CD4-positive, alpha-beta T cell (primary cell): Measurements from ENCODE around the gene RACK1. TPM values are rescaled to one million over a fixed set of nuclear protein-coding genes. Genes with fewer than 3 reads are reported as not detected.

Source experiments
- ATAC-seq: fragments of 200-7000 bp; cut with Tn5 transposase; one replicate; pipeline ENCODE4 v1.10.0; 2022; ENCODE audit warnings: mild to moderate bottlenecking; ENCODE audit not compliant: poor library complexity
- CTCF ChIA-PET: fragments of 350-600 bp; sonication (Branson Sonifier 250); formaldehyde crosslinking; loops from one replicate; lab custom pipeline; 2021; ENCODE audit warnings: antibody characterized with exemption, inconsistent platforms; lab: Charles Lee
- POLR2A ChIA-PET: fragments of 350-600 bp; sonication (Branson Sonifier 250); formaldehyde crosslinking; loops from one replicate; lab custom pipeline; 2021; ENCODE audit warnings: antibody characterized with exemption, inconsistent platforms; lab: Charles Lee
- DNase-seq, 14 experiments: peaks; one replicate each; pipeline ENCODE4 v3.0.0-alpha.2; 2013 to 2020; ENCODE audit warnings: mixed read lengths in 2 of 14
- H3K27ac ChIP-seq, 2 donors: one replicate each; pipeline versions ENCODE4 v1.5.1 to v1.7.0; 2013; ENCODE audit warnings: low read length in 2 of 2, low read depth in 1 of 2, mild to moderate bottlenecking in 1 of 2
- H3K27me3 ChIP-seq, 2 experiments: 1 replicate in 1 of 2; 2 replicates in 1 of 2; pipeline versions ENCODE4 v1.6.1 to v1.7.0; 2013; ENCODE audit warnings: low read length in 2 of 2, control low read depth in 1 of 2, mild to moderate bottlenecking in 1 of 2, moderate library complexity in 1 of 2; ENCODE audit not compliant: insufficient read depth in 2 of 2, control insufficient read depth in 1 of 2
- H3K36me3 ChIP-seq: one replicate; pipeline ENCODE4 v1.6.1; 2013; ENCODE audit warnings: low read length, control low read depth; ENCODE audit not compliant: insufficient read depth
- H3K4me1 ChIP-seq: one replicate; pipeline ENCODE4 v1.6.1; 2013; ENCODE audit warnings: low read length, control low read depth; ENCODE audit not compliant: insufficient read depth
- H3K4me3 ChIP-seq: one replicate; pipeline ENCODE4 v1.5.1; 2013; ENCODE audit warnings: mild to moderate bottlenecking, low read length, moderate library complexity
- H3K9me3 ChIP-seq, 2 experiments: 1 replicate in 1 of 2; 2 replicates in 1 of 2; pipeline versions ENCODE4 v1.6.1 to v1.7.0; 2013; ENCODE audit warnings: low read length in 2 of 2, mild to moderate bottlenecking in 2 of 2, control low read depth in 1 of 2, moderate library complexity in 1 of 2; ENCODE audit not compliant: control insufficient read depth in 1 of 2, insufficient read depth in 1 of 2
- H3K27ac Mint-ChIP-seq: one replicate; pipeline ENCODE4 v1.8.0; 2020; ENCODE audit warnings: mixed read lengths
- H3K27me3 Mint-ChIP-seq: one replicate; pipeline ENCODE4 v1.8.0; 2021; ENCODE audit warnings: mixed read lengths
- H3K36me3 Mint-ChIP-seq: one replicate; pipeline ENCODE4 v1.8.0; 2021; ENCODE audit warnings: low read depth, mixed read lengths
- H3K4me1 Mint-ChIP-seq: one replicate; pipeline ENCODE4 v1.8.0; 2021; ENCODE audit warnings: low read depth, mixed read lengths
- H3K4me3 Mint-ChIP-seq: one replicate; pipeline ENCODE4 v1.8.0; 2020; ENCODE audit warnings: mild to moderate bottlenecking, mixed read lengths
- H3K9me3 Mint-ChIP-seq: one replicate; pipeline ENCODE4 v1.8.0; 2020; ENCODE audit warnings: mixed read lengths
- intact Hi-C, 2 experiments: fragments of 100-400 bp; cut with DNase I in 1 of 2; cut with micrococcal nuclease in 1 of 2; formaldehyde crosslinking; loops; one replicate each; pipeline versions ENCODE4 v1.15.1 to v1.9.0; 2023 to 2025; cut with DNase I, micrococcal nuclease
- total RNA-seq, 174 experiments: library from RNA in 2 of 174; stranded (reverse) in 2 of 174; gene quantifications; one replicate each; pipeline ENCODE4 v1.2.3 and lab custom pipeline; 2021 to 2026
- TF ChIP-seq, protein P1 (sequence below): fragments of 200-600 bp; IDR thresholded peaks from one replicate; pipeline ENCODE4 v1.8.0; 2022; ENCODE audit warnings: antibody characterized with exemption, mild to moderate bottlenecking

RACK1 gene
- total RNA-seq, 2 experiments from 2014 or later = 2,499 to 2,682 TPM

DNA sequence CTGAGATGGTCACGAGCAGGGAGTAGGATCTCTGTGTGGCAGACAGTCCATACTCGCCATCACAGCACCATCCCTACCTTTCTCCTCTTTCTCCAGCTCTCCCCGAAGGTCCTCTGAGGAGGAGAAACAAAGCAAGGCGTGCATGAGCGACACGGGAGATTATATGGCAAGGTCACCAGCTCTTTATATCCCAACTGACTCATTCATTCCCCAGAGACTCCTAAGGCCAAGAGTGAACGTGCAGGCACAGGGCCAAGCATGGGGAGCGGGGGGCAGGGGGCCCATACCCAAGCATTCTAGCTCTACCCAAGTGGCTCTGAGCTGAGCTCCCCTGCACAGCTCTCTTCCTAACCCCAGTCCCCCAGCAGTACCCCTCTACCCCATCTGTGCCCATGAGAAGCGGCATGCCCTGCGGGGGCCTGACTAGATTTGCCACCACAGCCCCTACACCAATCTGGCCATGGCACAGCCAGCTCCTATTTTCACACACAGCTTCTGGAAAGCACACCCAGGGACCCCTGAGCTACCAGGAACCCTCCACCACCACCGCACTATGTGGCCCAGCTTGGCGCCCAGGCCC is 45.5 kb downstream of the RACK1 start:
- Histone ChIP-seq H3K9me3 (no peaks in the 10 kb centered on the region), H3K27me3 (no peaks in the 10 kb centered on the region), H3K27ac (no peak overlapping the region), H3K4me1 (no peaks in the 10 kb centered on the region), H3K4me3 (no peak overlapping the region), H3K36me3 (no peaks in the 10 kb centered on the region)
- Mint-ChIP-seq H3K4me1 (no peaks in the 10 kb centered on the region), H3K4me3 (no peak overlapping the region), H3K36me3 (no peaks in the 10 kb centered on the region), H3K27ac (no peak overlapping the region), H3K9me3 (no peaks in the 10 kb centered on the region), H3K27me3 (no peaks in the 10 kb centered on the region)
- ChIA-PET POLR2A (interaction anchor here (1.8 to 1.9 kb wide), 2 partner anchors 8 to 9 kb away, joined by 5 to 7 read pairs; no protein-coding TSS in a partner anchor), CTCF (interaction anchor here (1.0 kb wide), 1 partner anchor 9 kb away, joined by 7 read pairs; no protein-coding TSS in a partner anchor)
- DNase-seq = no peak
- TF ChIP-seq, protein P1, sequence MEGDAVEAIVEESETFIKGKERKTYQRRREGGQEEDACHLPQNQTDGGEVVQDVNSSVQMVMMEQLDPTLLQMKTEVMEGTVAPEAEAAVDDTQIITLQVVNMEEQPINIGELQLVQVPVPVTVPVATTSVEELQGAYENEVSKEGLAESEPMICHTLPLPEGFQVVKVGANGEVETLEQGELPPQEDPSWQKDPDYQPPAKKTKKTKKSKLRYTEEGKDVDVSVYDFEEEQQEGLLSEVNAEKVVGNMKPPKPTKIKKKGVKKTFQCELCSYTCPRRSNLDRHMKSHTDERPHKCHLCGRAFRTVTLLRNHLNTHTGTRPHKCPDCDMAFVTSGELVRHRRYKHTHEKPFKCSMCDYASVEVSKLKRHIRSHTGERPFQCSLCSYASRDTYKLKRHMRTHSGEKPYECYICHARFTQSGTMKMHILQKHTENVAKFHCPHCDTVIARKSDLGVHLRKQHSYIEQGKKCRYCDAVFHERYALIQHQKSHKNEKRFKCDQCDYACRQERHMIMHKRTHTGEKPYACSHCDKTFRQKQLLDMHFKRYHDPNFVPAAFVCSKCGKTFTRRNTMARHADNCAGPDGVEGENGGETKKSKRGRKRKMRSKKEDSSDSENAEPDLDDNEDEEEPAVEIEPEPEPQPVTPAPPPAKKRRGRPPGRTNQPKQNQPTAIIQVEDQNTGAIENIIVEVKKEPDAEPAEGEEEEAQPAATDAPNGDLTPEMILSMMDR = no peak
- ATAC-seq = no peak
- intact Hi-C loops = no loop called here

- no peak overlapping the region for H3K27ac Mint-ChIP-seq
- TF ChIP-seq, protein P1 = no peak
- H3K4me3 ChIP-seq = no peak overlapping the region
- H3K36me3 ChIP-seq = no peaks in the 10 kb centered on the region
- intact Hi-C loops = no loop called here
- no peaks in the 10 kb centered on the region for H3K27me3 ChIP-seq
- peaks cover 6% of the 10 kb centered on the region for H3K36me3 Mint-ChIP-seq
- peaks cover 6% of the 10 kb centered on the region for H3K4me1 Mint-ChIP-seq
- no peaks in the 10 kb centered on the region for H3K9me3 ChIP-seq
- H3K4me3 Mint-ChIP-seq = no peak overlapping the region
- no peak overlapping the region for H3K27ac ChIP-seq
- ChIA-PET CTCF (no interaction called here), POLR2A (interaction anchor here (1.8 to 1.9 kb wide), 2 partner anchors 8 to 9 kb away, joined by 5 to 7 read pairs; no protein-coding TSS in a partner anchor)
- peaks cover 5% of the 10 kb centered on the region for H3K4me1 ChIP-seq
- ATAC-seq (no peak), DNase-seq (no peak)
- H3K27me3 Mint-ChIP-seq = no peaks in the 10 kb centered on the region
- no peaks in the 10 kb centered on the region for H3K9me3 Mint-ChIP-seq
These were observed 46.3 kb downstream of the RACK1 start for GRCh38 chr5:181197326-181197951.

GRCh38 chr5:181195249-181195761 is 48.4 kb downstream of the RACK1 start:
- CTCF ChIA-PET = no interaction called here
- Mint-ChIP-seq H3K27ac (no peak overlapping the region), H3K4me1 (peaks cover 19% of the 10 kb centered on the region), H3K9me3 (no peaks in the 10 kb centered on the region), H3K27me3 (peaks cover 13% of the 10 kb centered on the region), H3K4me3 (no peak overlapping the region), H3K36me3 (peaks cover 25% of the 10 kb centered on the region)
- DNase-seq = no peak
- Histone ChIP-seq H3K27ac (no peak overlapping the region), H3K4me1 (peaks cover 21% of the 10 kb centered on the region), H3K36me3 (no peaks in the 10 kb centered on the region), H3K4me3 (no peak overlapping the region), H3K27me3 (no peaks in the 10 kb centered on the region), H3K9me3 (no peaks in the 10 kb centered on the region)
- POLR2A ChIA-PET = no interaction called here
- no peak for ATAC-seq
- TF ChIP-seq, protein P1 = no peak
- intact Hi-C loops = no loop called here
